ENCODE data around the gene STAG1. TPM values are rescaled to one million over a fixed set of nuclear protein-coding genes. Genes with fewer than 3 reads are reported as not detected.

The STAG1 gene
- total and polyA plus RNA-seq, 12 donors: 7.5 to 39.8 (median 24.6) TPM

DNA sequence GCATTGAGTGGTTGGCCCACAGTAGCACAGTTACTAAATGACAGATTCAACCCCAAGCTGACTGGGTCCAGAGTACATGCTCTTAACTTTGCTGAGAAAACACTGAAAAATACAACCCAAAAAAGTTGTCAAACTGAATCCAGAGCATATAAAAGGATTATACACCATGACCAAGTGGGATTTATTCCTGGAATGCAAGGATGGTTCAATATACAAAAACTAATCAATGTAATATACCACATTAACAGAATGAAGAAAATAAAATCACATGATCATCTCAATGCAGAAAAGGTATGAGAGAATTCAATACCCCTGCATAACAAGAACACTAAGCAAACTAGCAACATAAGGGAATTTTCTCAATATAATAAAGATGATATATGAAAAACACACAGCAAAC, 98.5 kb downstream of the STAG1 start:
- Histone ChIP-seq H3K4me3 (no peak overlapping the region), H3K36me3 (replicated peaks in 1 of 2) (no peaks in the 10 kb centered on the region), H3K9me3 (replicated peaks in 1 of 3) (peaks cover 0 to 12% (median 10%) of the 10 kb centered on the region in 3 donors), H3K27me3 (no peaks in the 10 kb centered on the region), H3K27ac (no peak overlapping the region), H3K4me1 (replicated peaks in 1 of 2) (peaks cover 0 to under 1% of the 10 kb centered on the region in 2 donors)
- DNase-seq: no peak
- TF ChIP-seq, protein P1, sequence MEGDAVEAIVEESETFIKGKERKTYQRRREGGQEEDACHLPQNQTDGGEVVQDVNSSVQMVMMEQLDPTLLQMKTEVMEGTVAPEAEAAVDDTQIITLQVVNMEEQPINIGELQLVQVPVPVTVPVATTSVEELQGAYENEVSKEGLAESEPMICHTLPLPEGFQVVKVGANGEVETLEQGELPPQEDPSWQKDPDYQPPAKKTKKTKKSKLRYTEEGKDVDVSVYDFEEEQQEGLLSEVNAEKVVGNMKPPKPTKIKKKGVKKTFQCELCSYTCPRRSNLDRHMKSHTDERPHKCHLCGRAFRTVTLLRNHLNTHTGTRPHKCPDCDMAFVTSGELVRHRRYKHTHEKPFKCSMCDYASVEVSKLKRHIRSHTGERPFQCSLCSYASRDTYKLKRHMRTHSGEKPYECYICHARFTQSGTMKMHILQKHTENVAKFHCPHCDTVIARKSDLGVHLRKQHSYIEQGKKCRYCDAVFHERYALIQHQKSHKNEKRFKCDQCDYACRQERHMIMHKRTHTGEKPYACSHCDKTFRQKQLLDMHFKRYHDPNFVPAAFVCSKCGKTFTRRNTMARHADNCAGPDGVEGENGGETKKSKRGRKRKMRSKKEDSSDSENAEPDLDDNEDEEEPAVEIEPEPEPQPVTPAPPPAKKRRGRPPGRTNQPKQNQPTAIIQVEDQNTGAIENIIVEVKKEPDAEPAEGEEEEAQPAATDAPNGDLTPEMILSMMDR (IDR thresholded peaks at IDR 0.05): no peak
- TF ChIP-seq POLR2A (IDR thresholded peaks at IDR 0.05): no peak
- intact Hi-C loops (cut with DNase I): no loop called here

DNA sequence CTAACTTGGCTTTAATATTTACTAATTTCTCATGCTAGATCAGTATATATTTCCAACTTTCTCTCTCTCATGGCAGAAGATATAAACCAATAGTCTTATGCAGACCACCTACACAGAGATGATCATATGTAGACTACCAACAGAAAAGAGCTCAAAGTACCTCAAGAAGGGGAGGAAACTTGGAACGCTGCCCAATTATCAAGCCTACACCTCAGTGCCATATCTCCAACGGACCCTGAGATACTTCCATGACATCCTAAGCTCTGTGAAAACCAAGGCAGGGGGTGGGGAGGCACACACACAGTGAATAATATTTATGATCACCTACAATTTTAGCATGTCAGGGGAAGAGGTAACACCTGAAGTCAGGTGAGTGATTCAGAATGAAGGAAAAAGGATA, 100.6 kb downstream of the STAG1 start:
- no peak for DNase-seq
- Histone ChIP-seq H3K27ac (no peak overlapping the region), H3K4me3 (no peak overlapping the region), H3K27me3 (no peaks in the 10 kb centered on the region), H3K9me3 (replicated peaks in 1 of 3) (peaks cover 0 to 12% (median 10%) of the 10 kb centered on the region in 3 donors), H3K36me3 (replicated peaks in 1 of 2) (no peaks in the 10 kb centered on the region), H3K4me1 (replicated peaks in 1 of 2) (no peaks in the 10 kb centered on the region)
- WGBS, 4 donors: 76 to 88% (median 83%) methylated on average over 2 of the region's 2 CpGs
- TF ChIP-seq, protein P1 (IDR thresholded peaks at IDR 0.05): no peak
- no peak for TF ChIP-seq POLR2A (IDR thresholded peaks at IDR 0.05)
- intact Hi-C loops (cut with DNase I): no loop called here

DNA sequence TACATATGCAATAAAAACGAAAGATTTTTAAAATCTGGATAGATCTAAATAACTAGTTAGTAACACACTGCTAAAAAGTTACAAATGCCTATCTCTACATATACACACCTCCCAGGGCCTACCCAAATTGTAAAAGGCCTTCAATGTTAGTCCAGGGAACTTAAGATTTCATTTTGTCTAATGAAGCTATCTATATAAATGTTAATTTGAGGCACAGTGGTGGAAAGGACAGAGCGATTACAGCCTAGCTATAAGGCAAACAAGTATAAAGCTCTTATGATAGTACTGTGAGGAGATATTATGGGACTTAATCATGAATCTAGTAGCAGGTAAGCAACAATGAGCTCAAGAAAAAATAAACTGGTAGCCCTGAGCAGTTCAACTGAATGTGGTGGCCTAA, 101.7 kb downstream of the STAG1 start:
- WGBS, 4 donors: 84 to 94% (median 93%) methylated on average over 1 to 2 of the region's 2 CpGs
- H3K4me1 ChIP-seq (replicated peaks in 1 of 2): no peaks in the 10 kb centered on the region
- H3K4me3 ChIP-seq: no peak overlapping the region
- no peaks in the 10 kb centered on the region for H3K27me3 ChIP-seq
- H3K27ac ChIP-seq: no peak overlapping the region
- no peak for TF ChIP-seq POLR2A (IDR thresholded peaks at IDR 0.05)
- TF ChIP-seq, protein P1 (IDR thresholded peaks at IDR 0.05): no peak
- H3K9me3 ChIP-seq (replicated peaks in 1 of 3): peaks cover 0 to 12% (median 10%) of the 10 kb centered on the region in 3 donors
- intact Hi-C loops (cut with DNase I): no loop called here
- no peaks in the 10 kb centered on the region for H3K36me3 ChIP-seq (replicated peaks in 1 of 2)
- DNase-seq: no peak

DNA sequence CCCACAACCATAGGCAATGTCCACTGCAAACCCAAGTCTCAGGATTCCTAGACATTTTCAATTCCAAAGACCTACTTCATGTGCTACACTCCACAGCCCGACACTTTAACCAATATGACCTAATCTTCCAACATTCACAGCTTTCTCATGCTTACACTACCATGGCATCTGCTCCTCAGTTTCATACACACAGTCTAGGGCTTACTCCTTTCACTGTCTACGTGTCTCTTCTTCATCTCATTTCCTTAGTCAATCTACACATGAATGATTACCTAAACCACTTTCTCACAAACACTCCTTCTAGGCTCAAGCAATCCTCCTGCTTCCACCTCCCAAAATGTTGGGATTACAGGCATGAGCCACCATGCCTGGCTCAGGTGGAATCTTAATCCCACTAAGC, 106.3 kb downstream of the STAG1 start:
- H3K4me1 ChIP-seq (replicated peaks in 1 of 2): peaks cover 0 to 17% of the 10 kb centered on the region in 2 donors
- no peaks in the 10 kb centered on the region for H3K27me3 ChIP-seq
- no peak overlapping the region for H3K27ac ChIP-seq
- TF ChIP-seq, protein P1 (IDR thresholded peaks at IDR 0.05): no peak
- no peak for TF ChIP-seq POLR2A (IDR thresholded peaks at IDR 0.05)
- no peaks in the 10 kb centered on the region for H3K36me3 ChIP-seq (replicated peaks in 1 of 2)
- intact Hi-C loops (cut with DNase I): no loop called here
- no peak overlapping the region for H3K4me3 ChIP-seq
- WGBS, 4 donors: 93 to 99% (median 98%) methylated on average over 2 of the region's 2 CpGs
- no peaks in the 10 kb centered on the region for H3K9me3 ChIP-seq (replicated peaks in 1 of 3)
- DNase-seq: no peak
